PFSK-1 (cell line): Measurements from ENCODE around the gene ADAMTS4.

Source experiments
- SIN3A ChIP-seq: IDR thresholded peaks from 2 replicates; pipeline ENCODE4 v1.6.1; 2012; ENCODE audit warnings: mild to moderate bottlenecking, low read length, moderate library complexity, borderline replicate concordance; ENCODE audit not compliant: insufficient read depth
- TAF1 ChIP-seq: IDR thresholded peaks from 2 replicates; pipeline ENCODE4 v1.6.1; 2012; ENCODE audit warnings: low read length, control low read depth, borderline replicate concordance; ENCODE audit not compliant: insufficient read depth
- TF ChIP-seq, protein P1 (sequence below), 2 experiments: IDR thresholded peaks; 2 replicates each; pipeline versions ENCODE4 v1.6.1 to v1.8.0; 2011 to 2012; ENCODE audit warnings: low read depth in 2 of 2, low read length in 2 of 2, control low read depth in 1 of 2, inconsistent platforms in 1 of 2, mild to moderate bottlenecking in 1 of 2, moderate library complexity in 1 of 2; ENCODE audit not compliant: insufficient read depth in 1 of 2

- TF ChIP-seq TAF1, result no peak
- TF ChIP-seq, protein P1, sequence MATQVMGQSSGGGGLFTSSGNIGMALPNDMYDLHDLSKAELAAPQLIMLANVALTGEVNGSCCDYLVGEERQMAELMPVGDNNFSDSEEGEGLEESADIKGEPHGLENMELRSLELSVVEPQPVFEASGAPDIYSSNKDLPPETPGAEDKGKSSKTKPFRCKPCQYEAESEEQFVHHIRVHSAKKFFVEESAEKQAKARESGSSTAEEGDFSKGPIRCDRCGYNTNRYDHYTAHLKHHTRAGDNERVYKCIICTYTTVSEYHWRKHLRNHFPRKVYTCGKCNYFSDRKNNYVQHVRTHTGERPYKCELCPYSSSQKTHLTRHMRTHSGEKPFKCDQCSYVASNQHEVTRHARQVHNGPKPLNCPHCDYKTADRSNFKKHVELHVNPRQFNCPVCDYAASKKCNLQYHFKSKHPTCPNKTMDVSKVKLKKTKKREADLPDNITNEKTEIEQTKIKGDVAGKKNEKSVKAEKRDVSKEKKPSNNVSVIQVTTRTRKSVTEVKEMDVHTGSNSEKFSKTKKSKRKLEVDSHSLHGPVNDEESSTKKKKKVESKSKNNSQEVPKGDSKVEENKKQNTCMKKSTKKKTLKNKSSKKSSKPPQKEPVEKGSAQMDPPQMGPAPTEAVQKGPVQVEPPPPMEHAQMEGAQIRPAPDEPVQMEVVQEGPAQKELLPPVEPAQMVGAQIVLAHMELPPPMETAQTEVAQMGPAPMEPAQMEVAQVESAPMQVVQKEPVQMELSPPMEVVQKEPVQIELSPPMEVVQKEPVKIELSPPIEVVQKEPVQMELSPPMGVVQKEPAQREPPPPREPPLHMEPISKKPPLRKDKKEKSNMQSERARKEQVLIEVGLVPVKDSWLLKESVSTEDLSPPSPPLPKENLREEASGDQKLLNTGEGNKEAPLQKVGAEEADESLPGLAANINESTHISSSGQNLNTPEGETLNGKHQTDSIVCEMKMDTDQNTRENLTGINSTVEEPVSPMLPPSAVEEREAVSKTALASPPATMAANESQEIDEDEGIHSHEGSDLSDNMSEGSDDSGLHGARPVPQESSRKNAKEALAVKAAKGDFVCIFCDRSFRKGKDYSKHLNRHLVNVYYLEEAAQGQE (IDR thresholded peaks at IDR 0.05; ENCODE audit: insufficient read depth in 1 of 2, low read depth in 2 of 2, low read length in 2 of 2), result no peak
- TF ChIP-seq SIN3A, result no peak
Measured at GRCh38 chr1:161196111-161196510, 2.7 kb downstream of the ADAMTS4 start.
